ENCODE measurements around the gene NR2E1.

GRCh38 chr6:108120311-108120710 lies 45.5 kb upstream of the NR2E1 start:
- TF ChIP-seq POLR2A (IDR thresholded peaks at IDR 0.05), result no peak
- TF ChIP-seq CTCF (IDR thresholded peaks at IDR 0.05), result no peak
